SW480 (cell line): ENCODE results near the gene JAKMIP2.
"Not testable (repeated sequence)": the region's sequence is repeated elsewhere in the genome, so short reads cannot be mapped to it uniquely, and the experiment has no call there.

Experiments used
- DNase-seq: peaks from one replicate; pipeline ENCODE4 v3.0.0-alpha.2; 2016; ENCODE audit warnings: low spot score

Gene JAKMIP2

GRCh38 chr5:147782110-147783028 is at the start of gene JAKMIP2:
TSS of gene JAKMIP2 (minus strand) at chr5:147782728. CDS start at chr5:147671806, 110,922 bp downstream.
- DNase-seq, result peak; percentile 94

GRCh38 chr5:147831465-147831864 is 48.9 kb upstream of the JAKMIP2 start, which contains the start of gene SPINK1:
TSS of gene SPINK1 (minus strand) at chr5:147831671. CDS start at chr5:147831577, 94 bp downstream.
- no peak for DNase-seq

GRCh38 chr5:147830035-147830434 is 47.5 kb upstream of the JAKMIP2 start:
- peak; percentile 8 for DNase-seq

- DNase-seq, result not testable (repeated sequence)
Measured at GRCh38 chr5:147827017-147827416, 44.5 kb upstream of the JAKMIP2 start.

GRCh38 chr5:147826361-147826760 is 43.8 kb upstream of the JAKMIP2 start:
- DNase-seq, result no peak

- DNase-seq, result peak; percentile 67
Measured at GRCh38 chr5:147822686-147823491, 40.4 kb upstream of the JAKMIP2 start.

- not testable (repeated sequence) for DNase-seq
Measured at GRCh38 chr5:147822222-147822621, 39.7 kb upstream of the JAKMIP2 start.

GRCh38 chr5:147821766-147822165 is 39.2 kb upstream of the JAKMIP2 start:
- DNase-seq, result no peak

- no peak for DNase-seq
Measured at GRCh38 chr5:147819261-147819770, 36.8 kb upstream of the JAKMIP2 start.

- DNase-seq, result no peak
Measured at GRCh38 chr5:147818290-147818689, 35.8 kb upstream of the JAKMIP2 start.

- no peak for DNase-seq
Measured at GRCh38 chr5:147813696-147814095, 31.2 kb upstream of the JAKMIP2 start.

GRCh38 chr5:147809830-147810666 is 27.5 kb upstream of the JAKMIP2 start:
- DNase-seq, result no peak

- no peak for DNase-seq
Measured at GRCh38 chr5:147805030-147805454, 22.5 kb upstream of the JAKMIP2 start.

- DNase-seq, result no peak
Measured at GRCh38 chr5:147804334-147804733, 21.8 kb upstream of the JAKMIP2 start.

GRCh38 chr5:147803926-147804325 is 21.4 kb upstream of the JAKMIP2 start:
- DNase-seq, result no peak

- DNase-seq, result not testable (repeated sequence)
Measured at GRCh38 chr5:147803161-147803560, 20.6 kb upstream of the JAKMIP2 start.

- no peak for DNase-seq
Measured at GRCh38 chr5:147801461-147801860, 18.9 kb upstream of the JAKMIP2 start.

- DNase-seq, result no peak
Measured at GRCh38 chr5:147800491-147800890, 18.0 kb upstream of the JAKMIP2 start.

GRCh38 chr5:147796556-147797308 is 14.2 kb upstream of the JAKMIP2 start:
- DNase-seq, result no peak

- no peak for DNase-seq
Measured at GRCh38 chr5:147791181-147791580, 8.7 kb upstream of the JAKMIP2 start.

GRCh38 chr5:147789820-147790219 is 7.3 kb upstream of the JAKMIP2 start:
- DNase-seq, result no peak
